SKM-1 (cell line): ENCODE measurements around the gene MGAT3.

ENCODE experiments used
- DNase-seq: peaks from one replicate; lab custom pipeline; 2025; ENCODE audit not compliant: unreplicated experiment; lab: John Stamatoyannopoulos, UW

MGAT3 gene

GRCh38 chr22:39428597-39429071 lies 28.2 kb upstream of the MGAT3 start:
- no peak for DNase-seq

- DNase-seq: no peak
Observed at GRCh38 chr22:39429186-39429585, 27.6 kb upstream of the MGAT3 start.

GRCh38 chr22:39429916-39430575 lies 26.8 kb upstream of the MGAT3 start:
- DNase-seq: no peak

- no peak for DNase-seq
Observed at GRCh38 chr22:39430576-39431150, 26.1 kb upstream of the MGAT3 start.

GRCh38 chr22:39431216-39431801 lies 25.5 kb upstream of the MGAT3 start:
- DNase-seq: no peak

- no peak for DNase-seq
Observed at GRCh38 chr22:39431821-39432251, 25.0 kb upstream of the MGAT3 start.

- no peak for DNase-seq
Observed at GRCh38 chr22:39432361-39432811, 24.4 kb upstream of the MGAT3 start.

GRCh38 chr22:39433476-39434242 lies 23.2 kb upstream of the MGAT3 start:
- no peak for DNase-seq

- DNase-seq: no peak
Observed at GRCh38 chr22:39434243-39434653, 22.6 kb upstream of the MGAT3 start.

- DNase-seq: no peak
Observed at GRCh38 chr22:39434721-39435120, 22.1 kb upstream of the MGAT3 start.

- DNase-seq: no peak
Observed at GRCh38 chr22:39435616-39436015, 21.2 kb upstream of the MGAT3 start.

- DNase-seq: no peak
Observed at GRCh38 chr22:39437791-39438704, 18.8 kb upstream of the MGAT3 start.

- no peak for DNase-seq
Observed at GRCh38 chr22:39439170-39439569, 17.6 kb upstream of the MGAT3 start.

- no peak for DNase-seq
Observed at GRCh38 chr22:39443398-39443797, 13.4 kb upstream of the MGAT3 start.

GRCh38 chr22:39444247-39444800 lies 12.5 kb upstream of the MGAT3 start:
- DNase-seq: no peak

GRCh38 chr22:39444937-39445465 lies 11.8 kb upstream of the MGAT3 start:
- DNase-seq: no peak

GRCh38 chr22:39445678-39446077 lies 11.1 kb upstream of the MGAT3 start:
- no peak for DNase-seq

GRCh38 chr22:39446239-39446721 lies 10.5 kb upstream of the MGAT3 start:
- DNase-seq: no peak

GRCh38 chr22:39448205-39449054 lies 8.4 kb upstream of the MGAT3 start:
- DNase-seq: no peak
